A549 treated with RU486 at 1 μM for 4 hours (cell line): ENCODE data around the gene C16orf90. TPM values are rescaled to one million over a fixed set of nuclear protein-coding genes. Genes with fewer than 3 reads are reported as not detected.

Experiments
- total RNA-seq: library from RNA; stranded (reverse); fragments of 200-300 nt; extraction: Qiagen RNA extraction; gene quantifications from 5 replicates; pipeline ENCODE4 v1.2.3, GENCODE V29; 2022; ENCODE audit warnings: low read depth

The C16orf90 gene
- total RNA-seq = not detected in 5 replicates

GRCh38 chr16:3495176-3495575 lies at the start of gene C16orf90:
Gene C16orf90 (minus strand): TSS chr16:3495489. CDS start chr16:3495421, 68 bp downstream.

Other genes with a start within 250 kb of the C16orf90 start
- not detected in 5 replicates for gene MEFV, start 238.9 kb downstream of the C16orf90 start, total RNA-seq
- gene ZNF263, start 212.0 kb downstream of the C16orf90 start, total RNA-seq = 35.1 to 41.4 TPM (median 40.8 TPM) in 5 replicates
- 0.47 to 1.5 TPM (median 1.3 TPM) in 5 replicates for gene TIGD7, start 190.1 kb downstream of the C16orf90 start, total RNA-seq
- 10.0 to 11.5 TPM (median 10.7 TPM) in 5 replicates for gene ZNF75A, start 190.0 kb downstream of the C16orf90 start, total RNA-seq
- gene OR2C1, start 139.6 kb downstream of the C16orf90 start, total RNA-seq = not detected in 5 replicates
- gene ZSCAN32, start 94.5 kb downstream of the C16orf90 start, total RNA-seq = 12.4 to 17.7 TPM (median 14.6 TPM) in 5 replicates
- gene ZNF174, start 94.3 kb downstream of the C16orf90 start, total RNA-seq = 13.4 to 15.0 TPM (median 14.2 TPM) in 5 replicates
- gene ZNF597, start 52.0 kb downstream of the C16orf90 start, total RNA-seq = 0.71 to 1.3 TPM (median 1.0 TPM) in 5 replicates
- 47.2 to 55.4 TPM (median 51.0 TPM) in 5 replicates for gene NAA60, start 51.8 kb downstream of the C16orf90 start, total RNA-seq
- gene CLUAP1, start 5.5 kb upstream of the C16orf90 start, total RNA-seq = 17.2 to 22.6 TPM (median 18.9 TPM) in 5 replicates
- gene NLRC3, start 81.9 kb upstream of the C16orf90 start, total RNA-seq = 0.01 TPM in 1 of 5 replicates, not detected in the others
- gene SLX4, start 116.1 kb upstream of the C16orf90 start, total RNA-seq = 3.7 to 5.3 TPM (median 4.4 TPM) in 5 replicates
- 1.6 to 4.3 TPM (median 3.2 TPM) in 5 replicates for gene DNASE1, start 159.2 kb upstream of the C16orf90 start, total RNA-seq
- gene TRAP1, start 222.0 kb upstream of the C16orf90 start, total RNA-seq = 114 to 151 TPM (median 140 TPM) in 5 replicates